Astrocyte of the hippocampus (primary cell): ENCODE data around the gene ARHGAP10.
A peak's percentile ranks its signal among the peaks of the same experiment; 100 is the strongest.

Source experiments
- DNase-seq: peaks from one replicate; pipeline ENCODE4 v3.0.0; 2011; ENCODE audit warnings: low read depth, low spot score

The ARHGAP10 gene

GRCh38 chr4:147824884-147825283 is 93.0 kb downstream of the ARHGAP10 start:
- no peak for DNase-seq

GRCh38 chr4:147825451-147826287 is 93.8 kb downstream of the ARHGAP10 start:
- DNase-seq = no peak

- no peak for DNase-seq
Observed at GRCh38 chr4:147826288-147826646, 94.4 kb downstream of the ARHGAP10 start.

GRCh38 chr4:147828331-147828905 is 96.5 kb downstream of the ARHGAP10 start:
- DNase-seq = no peak

GRCh38 chr4:147829401-147830101 is 97.7 kb downstream of the ARHGAP10 start:
- peak; percentile 41 for DNase-seq

- DNase-seq = no peak
Observed at GRCh38 chr4:147830102-147830463, 98.2 kb downstream of the ARHGAP10 start.

GRCh38 chr4:147830987-147831386 is 99.1 kb downstream of the ARHGAP10 start:
- peak; percentile 52 for DNase-seq

GRCh38 chr4:147831551-147832171 is 99.8 kb downstream of the ARHGAP10 start:
- DNase-seq = peak; percentile 66

GRCh38 chr4:147833254-147833653 is 101.4 kb downstream of the ARHGAP10 start:
- DNase-seq = no peak

GRCh38 chr4:147833741-147834140 is 101.9 kb downstream of the ARHGAP10 start:
- DNase-seq = no peak

GRCh38 chr4:147834480-147834879 is 102.6 kb downstream of the ARHGAP10 start:
- DNase-seq = no peak

GRCh38 chr4:147836807-147837206 is 104.9 kb downstream of the ARHGAP10 start:
- no peak for DNase-seq

GRCh38 chr4:147837435-147837834 is 105.5 kb downstream of the ARHGAP10 start:
- no peak for DNase-seq

GRCh38 chr4:147837854-147838253 is 106.0 kb downstream of the ARHGAP10 start:
- DNase-seq = no peak

GRCh38 chr4:147839200-147839599 is 107.3 kb downstream of the ARHGAP10 start:
- DNase-seq = no peak

- DNase-seq = no peak
Observed at GRCh38 chr4:147839663-147840062, 107.8 kb downstream of the ARHGAP10 start.

- DNase-seq = no peak
Observed at GRCh38 chr4:147840838-147841738, 109.2 kb downstream of the ARHGAP10 start.

GRCh38 chr4:147842573-147842972 is 110.7 kb downstream of the ARHGAP10 start:
- no peak for DNase-seq

- DNase-seq = no peak
Observed at GRCh38 chr4:147843162-147843561, 111.3 kb downstream of the ARHGAP10 start.

- DNase-seq = no peak
Observed at GRCh38 chr4:147844781-147845180, 112.9 kb downstream of the ARHGAP10 start.
